ENCODE results near the gene CCT7. TPM values are rescaled to one million over a fixed set of nuclear protein-coding genes. Genes with fewer than 3 reads are reported as not detected.
A peak's percentile ranks its signal among the peaks of the same experiment; 100 is the strongest.

Gene CCT7
- total RNA-seq, 2 donors from 2014 or later: 347 to 391 TPM

DNA sequence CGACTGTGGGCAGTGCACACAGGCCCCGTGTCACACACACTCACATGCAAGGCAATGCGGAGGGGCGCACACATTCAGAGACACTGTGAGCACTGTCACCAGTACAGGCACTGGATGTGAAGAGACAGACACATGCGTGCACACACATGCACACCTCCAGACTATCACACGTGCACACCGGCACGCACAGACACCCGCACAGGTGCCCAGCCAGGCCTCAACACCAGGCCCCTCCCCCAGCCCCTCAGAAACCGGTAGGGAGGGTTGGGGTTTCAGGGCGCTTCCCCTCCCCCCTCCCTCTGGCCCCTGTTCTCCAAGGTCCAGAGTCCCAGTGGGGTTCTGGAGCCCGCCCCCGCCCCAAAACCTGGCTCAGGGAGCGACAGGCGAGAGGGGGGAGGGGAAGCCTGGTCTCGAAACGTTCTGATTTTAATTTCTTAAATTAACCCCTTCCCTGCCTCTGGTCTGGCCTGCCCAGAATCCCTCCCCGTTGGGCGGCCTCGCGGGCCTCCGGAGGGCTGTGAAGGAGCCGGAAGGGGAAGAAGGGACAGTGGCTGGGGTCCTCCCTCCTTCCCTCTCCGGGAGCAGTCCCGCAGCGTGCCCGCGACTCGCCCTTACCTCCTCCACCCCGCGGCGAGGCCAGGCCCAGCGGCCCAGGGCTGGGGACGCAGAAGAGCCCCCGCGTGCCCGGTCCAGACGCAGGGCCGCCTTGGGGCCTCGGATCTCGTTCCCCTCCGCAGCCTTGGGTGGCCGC is 49.6 kb downstream of the CCT7 start:
- H3K4me1 Mint-ChIP-seq: peaks cover 10% of the 10 kb centered on the region
- Histone ChIP-seq H3K4me3 (ENCODE audit: low read length) (peak overlapping the region; percentile 80), H3K9ac (ENCODE audit: extremely low read depth, low read length, poor library complexity, severe bottlenecking) (no peak overlapping the region), H3K4me1 (ENCODE audit: control insufficient read depth, insufficient read depth, low read length) (peaks cover 5% of the 10 kb centered on the region), H3K9me3 (ENCODE audit: control insufficient read depth, low read length) (no peaks in the 10 kb centered on the region), H3K36me3 (ENCODE audit: control insufficient read depth, insufficient read depth, low read length) (no peaks in the 10 kb centered on the region), H3K27me3 (ENCODE audit: control insufficient read depth, insufficient read depth, low read length, poor library complexity, severe bottlenecking) (peaks cover 48% of the 10 kb centered on the region), H3K27ac (ENCODE audit: low read depth, low read length) (no peak overlapping the region)
- H3K27ac Mint-ChIP-seq: no peak overlapping the region
- H3K4me3 Mint-ChIP-seq: peak overlapping the region; percentile 64
- peaks cover 39% of the 10 kb centered on the region for H3K27me3 Mint-ChIP-seq (ENCODE audit: insufficient read depth)
- H3K9me3 Mint-ChIP-seq: no peaks in the 10 kb centered on the region
- H3K36me3 Mint-ChIP-seq (ENCODE audit: low read depth): no peaks in the 10 kb centered on the region
- DNase-seq: peak; percentile 79
- 12 to 13% methylated on average over 9 to 42 of the region's 43 CpGs for WGBS, 2 experiments (ENCODE audit: insufficient coverage in 1 of 2, insufficient read length in 1 of 2)
- TF ChIP-seq, protein P1, sequence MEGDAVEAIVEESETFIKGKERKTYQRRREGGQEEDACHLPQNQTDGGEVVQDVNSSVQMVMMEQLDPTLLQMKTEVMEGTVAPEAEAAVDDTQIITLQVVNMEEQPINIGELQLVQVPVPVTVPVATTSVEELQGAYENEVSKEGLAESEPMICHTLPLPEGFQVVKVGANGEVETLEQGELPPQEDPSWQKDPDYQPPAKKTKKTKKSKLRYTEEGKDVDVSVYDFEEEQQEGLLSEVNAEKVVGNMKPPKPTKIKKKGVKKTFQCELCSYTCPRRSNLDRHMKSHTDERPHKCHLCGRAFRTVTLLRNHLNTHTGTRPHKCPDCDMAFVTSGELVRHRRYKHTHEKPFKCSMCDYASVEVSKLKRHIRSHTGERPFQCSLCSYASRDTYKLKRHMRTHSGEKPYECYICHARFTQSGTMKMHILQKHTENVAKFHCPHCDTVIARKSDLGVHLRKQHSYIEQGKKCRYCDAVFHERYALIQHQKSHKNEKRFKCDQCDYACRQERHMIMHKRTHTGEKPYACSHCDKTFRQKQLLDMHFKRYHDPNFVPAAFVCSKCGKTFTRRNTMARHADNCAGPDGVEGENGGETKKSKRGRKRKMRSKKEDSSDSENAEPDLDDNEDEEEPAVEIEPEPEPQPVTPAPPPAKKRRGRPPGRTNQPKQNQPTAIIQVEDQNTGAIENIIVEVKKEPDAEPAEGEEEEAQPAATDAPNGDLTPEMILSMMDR (conservative IDR thresholded peaks at IDR 0.05): no peak

DNA sequence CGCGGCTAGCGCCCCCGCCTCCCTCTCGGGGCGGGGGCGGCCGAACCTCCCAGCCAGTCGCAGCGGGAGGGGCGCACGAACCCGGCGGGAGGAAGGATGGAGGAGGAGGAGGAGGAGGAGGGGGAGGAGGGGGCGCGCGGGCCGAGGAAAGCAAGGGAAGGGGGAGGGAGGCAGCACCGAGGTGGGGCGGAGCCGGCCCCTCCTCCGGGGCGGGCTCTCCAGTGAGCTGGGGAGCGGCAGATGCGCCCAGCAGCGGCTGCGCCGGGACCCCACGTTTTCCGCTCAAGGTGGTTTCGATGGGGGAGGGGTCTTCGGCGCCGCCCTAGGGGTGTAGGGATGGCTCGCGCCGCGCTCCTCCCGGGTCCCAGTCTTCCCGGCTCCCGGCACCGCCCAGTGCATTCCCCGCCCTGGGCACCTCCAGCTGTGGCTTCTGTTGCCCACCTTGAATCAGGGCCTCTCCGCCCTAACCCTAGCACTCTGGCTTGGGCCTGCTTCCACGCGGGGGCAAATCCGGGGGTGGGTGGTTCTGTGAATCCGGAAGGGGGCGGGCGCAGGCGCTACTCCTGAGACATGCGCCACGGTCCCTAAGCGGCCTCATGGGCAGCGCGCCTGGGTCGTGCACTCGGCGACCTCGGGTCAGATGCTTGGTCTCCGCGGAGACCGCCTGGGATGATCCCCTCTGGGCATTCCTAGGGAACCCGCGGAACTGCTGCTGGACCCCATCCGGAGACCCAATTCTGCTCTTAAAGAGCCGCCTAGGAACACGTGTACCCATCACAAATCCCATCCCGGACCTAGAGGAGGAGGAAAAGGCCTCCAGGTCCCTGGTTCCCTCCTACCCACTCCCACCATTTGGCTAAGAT is 50.4 kb downstream of the CCT7 start, which contains the start of gene FBXO41:
FBXO41 (minus strand) TSS at position 183 of the 863 bp plus-strand sequence. CDS start 14,848 bp downstream, outside the sequence.
- TF ChIP-seq, protein P1 (conservative IDR thresholded peaks at IDR 0.05): peak; percentile 16
- peaks cover 47% of the 10 kb centered on the region for H3K27me3 Mint-ChIP-seq (ENCODE audit: insufficient read depth)
- peak within 1 kb of the TSS; percentile 64 for H3K4me3 Mint-ChIP-seq
- peak; percentile 88 for DNase-seq
- H3K36me3 Mint-ChIP-seq (ENCODE audit: low read depth): no peaks in the 10 kb centered on the region
- H3K27ac Mint-ChIP-seq: no peak within 1 kb of the TSS
- no peaks in the 10 kb centered on the region for H3K36me3 ChIP-seq (ENCODE audit: control insufficient read depth, insufficient read depth, low read length)
- peaks cover 10% of the 10 kb centered on the region for H3K4me1 Mint-ChIP-seq
- 4% methylated on average over 30 to 68 of the region's 69 CpGs for WGBS, 2 experiments (ENCODE audit: insufficient coverage in 1 of 2, insufficient read length in 1 of 2)
- no peak within 1 kb of the TSS for H3K27ac ChIP-seq (ENCODE audit: low read depth, low read length)
- H3K4me3 ChIP-seq (ENCODE audit: low read length): peak within 1 kb of the TSS; percentile 80
- H3K9me3 Mint-ChIP-seq: no peaks in the 10 kb centered on the region
- peaks cover 56% of the 10 kb centered on the region for H3K27me3 ChIP-seq (ENCODE audit: control insufficient read depth, insufficient read depth, low read length, poor library complexity, severe bottlenecking)
- H3K9ac ChIP-seq (ENCODE audit: extremely low read depth, low read length, poor library complexity, severe bottlenecking): no peak within 1 kb of the TSS
- peaks cover 5% of the 10 kb centered on the region for H3K4me1 ChIP-seq (ENCODE audit: control insufficient read depth, insufficient read depth, low read length)
- no peaks in the 10 kb centered on the region for H3K9me3 ChIP-seq (ENCODE audit: control insufficient read depth, low read length)

DNA sequence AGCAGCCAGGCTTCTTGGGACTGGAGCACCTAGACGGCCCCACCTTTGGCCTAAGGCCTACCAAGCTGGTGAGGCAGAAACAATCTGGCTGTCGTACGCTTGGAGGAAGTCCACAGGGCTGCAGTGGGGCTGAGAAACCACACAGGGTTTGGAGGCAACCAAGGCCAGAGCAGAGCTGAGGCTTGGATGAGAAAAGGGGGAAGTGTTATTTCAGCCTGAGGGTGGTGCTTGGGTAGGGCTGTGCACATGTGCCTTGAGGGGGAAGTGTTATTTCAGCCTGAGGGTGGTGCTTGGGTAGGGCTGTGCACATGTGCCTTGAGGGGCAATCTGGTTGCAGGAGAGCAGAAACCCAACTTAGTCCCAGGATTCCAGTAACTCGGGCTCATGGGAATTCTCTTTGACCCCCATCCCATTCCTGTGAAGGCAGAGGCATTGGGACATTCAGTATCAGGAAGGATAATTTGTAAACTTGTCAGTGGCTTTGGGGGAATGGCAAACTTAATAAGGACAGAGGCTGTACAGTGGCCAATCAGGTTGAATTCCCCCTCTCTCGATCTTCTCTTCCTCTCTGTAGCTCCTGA is 51.1 kb downstream of the CCT7 start:
- Histone ChIP-seq H3K4me3 (ENCODE audit: low read length) (no peak overlapping the region), H3K9ac (ENCODE audit: extremely low read depth, low read length, poor library complexity, severe bottlenecking) (no peak overlapping the region), H3K36me3 (ENCODE audit: control insufficient read depth, insufficient read depth, low read length) (no peaks in the 10 kb centered on the region), H3K27me3 (ENCODE audit: control insufficient read depth, insufficient read depth, low read length, poor library complexity, severe bottlenecking) (peaks cover 63% of the 10 kb centered on the region), H3K9me3 (ENCODE audit: control insufficient read depth, low read length) (no peaks in the 10 kb centered on the region), H3K4me1 (ENCODE audit: control insufficient read depth, insufficient read depth, low read length) (peaks cover 5% of the 10 kb centered on the region), H3K27ac (ENCODE audit: low read depth, low read length) (no peak overlapping the region)
- no peak overlapping the region for H3K27ac Mint-ChIP-seq
- DNase-seq: no peak
- peaks cover 10% of the 10 kb centered on the region for H3K4me1 Mint-ChIP-seq
- 75 to 79% methylated on average over 4 to 5 of the region's 5 CpGs for WGBS, 2 experiments (ENCODE audit: insufficient coverage in 1 of 2, insufficient read length in 1 of 2)
- peak overlapping the region; percentile 64 for H3K4me3 Mint-ChIP-seq
- no peaks in the 10 kb centered on the region for H3K36me3 Mint-ChIP-seq (ENCODE audit: low read depth)
- TF ChIP-seq, protein P1 (conservative IDR thresholded peaks at IDR 0.05): no peak
- no peaks in the 10 kb centered on the region for H3K9me3 Mint-ChIP-seq
- peaks cover 54% of the 10 kb centered on the region for H3K27me3 Mint-ChIP-seq (ENCODE audit: insufficient read depth)

Data from endodermal cell (in vitro differentiated cells).